Activated CD4-positive, alpha-beta T cell treated with anti-CD3 and anti-CD28 coated beads for 36 hours (primary cell): ENCODE data around the gene CD9. TPM values are rescaled to one million over a fixed set of nuclear protein-coding genes. Genes with fewer than 3 reads are reported as not detected.

ENCODE experiments used
- ATAC-seq: fragments of 200-7000 bp; cut with Tn5 transposase; one replicate; pipeline ENCODE4 v1.10.0; 2021; ENCODE audit warnings: mild to moderate bottlenecking, moderate library complexity
- CTCF ChIA-PET: fragments of 350-600 bp; sonication (Branson Sonifier 250); formaldehyde crosslinking; loops from one replicate; lab custom pipeline; 2021; ENCODE audit warnings: antibody characterized with exemption; lab: Charles Lee
- POLR2A ChIA-PET: fragments of 350-600 bp; sonication (Branson Sonifier 250); formaldehyde crosslinking; loops from one replicate; lab custom pipeline; 2021; ENCODE audit warnings: antibody characterized with exemption, inconsistent platforms; lab: Charles Lee
- DNase-seq: peaks from one replicate; pipeline ENCODE4 v3.0.0-alpha.2; 2020
- H3K27ac Mint-ChIP-seq: one replicate; pipeline ENCODE4 v1.8.0; 2021; ENCODE audit warnings: mixed read lengths
- H3K27me3 Mint-ChIP-seq: one replicate; pipeline ENCODE4 v1.8.0; 2021; ENCODE audit warnings: mixed read lengths
- H3K36me3 Mint-ChIP-seq: one replicate; pipeline ENCODE4 v1.8.0; 2021; ENCODE audit warnings: low read depth, mixed read lengths
- H3K4me1 Mint-ChIP-seq: one replicate; pipeline ENCODE4 v1.8.0; 2021; ENCODE audit warnings: mixed read lengths
- H3K4me3 Mint-ChIP-seq: one replicate; pipeline ENCODE4 v1.8.0; 2021; ENCODE audit warnings: mild to moderate bottlenecking, moderate library complexity, mixed read lengths
- H3K9me3 Mint-ChIP-seq: one replicate; pipeline ENCODE4 v1.8.0; 2021; ENCODE audit warnings: low read depth, mixed read lengths
- intact Hi-C, 2 experiments: fragments of 100-400 bp; cut with DNase I in 1 of 2; cut with micrococcal nuclease in 1 of 2; formaldehyde crosslinking; loops; one replicate each; pipeline versions ENCODE4 v1.14.2 to v1.15.1; 2022 to 2024; cut with DNase I, micrococcal nuclease
- total RNA-seq, 2 experiments: library from RNA; stranded (reverse); gene quantifications; one replicate each; pipeline ENCODE4 v1.2.3, GENCODE V29; 2021

Gene CD9
- total RNA-seq, 2 experiments from 2014 or later = 11.5 to 12.8 TPM

- H3K4me3 Mint-ChIP-seq = no peak overlapping the region
- ChIA-PET POLR2A (no interaction called here), CTCF (no interaction called here)
- DNase-seq (no peak), ATAC-seq (no peak)
- peaks cover 11% of the 10 kb centered on the region for H3K4me1 Mint-ChIP-seq
- peaks cover 2% of the 10 kb centered on the region for H3K27me3 Mint-ChIP-seq
- intact Hi-C loops = no loop called here
- no peaks in the 10 kb centered on the region for H3K36me3 Mint-ChIP-seq
- H3K9me3 Mint-ChIP-seq = no peaks in the 10 kb centered on the region
- no peak overlapping the region for H3K27ac Mint-ChIP-seq
These were observed 62.0 kb downstream of the CD9 start for GRCh38 chr12:6262211-6262610.

- Mint-ChIP-seq H3K27ac (no peak overlapping the region), H3K4me1 (peaks cover 15% of the 10 kb centered on the region), H3K36me3 (no peaks in the 10 kb centered on the region), H3K9me3 (no peaks in the 10 kb centered on the region), H3K27me3 (peaks cover 2% of the 10 kb centered on the region), H3K4me3 (no peak overlapping the region)
- ATAC-seq (no peak), DNase-seq (no peak)
- intact Hi-C loops = no loop called here
- ChIA-PET POLR2A (no interaction called here), CTCF (no interaction called here)
These were observed 62.4 kb downstream of the CD9 start for GRCh38 chr12:6262623-6263022.

GRCh38 chr12:6263931-6264330 lies 63.7 kb downstream of the CD9 start:
- ATAC-seq (no peak), DNase-seq (no peak)
- CTCF ChIA-PET = interaction anchor here (1.1 kb wide), 1 partner anchor 15 kb away, joined by 3 read pairs; no protein-coding TSS in a partner anchor
- POLR2A ChIA-PET = no interaction called here
- no peaks in the 10 kb centered on the region for H3K36me3 Mint-ChIP-seq
- H3K27me3 Mint-ChIP-seq = peaks cover 2% of the 10 kb centered on the region
- no peak overlapping the region for H3K4me3 Mint-ChIP-seq
- H3K4me1 Mint-ChIP-seq = peaks cover 17% of the 10 kb centered on the region
- intact Hi-C loops = no loop called here
- H3K9me3 Mint-ChIP-seq = no peaks in the 10 kb centered on the region
- no peak overlapping the region for H3K27ac Mint-ChIP-seq

DNA sequence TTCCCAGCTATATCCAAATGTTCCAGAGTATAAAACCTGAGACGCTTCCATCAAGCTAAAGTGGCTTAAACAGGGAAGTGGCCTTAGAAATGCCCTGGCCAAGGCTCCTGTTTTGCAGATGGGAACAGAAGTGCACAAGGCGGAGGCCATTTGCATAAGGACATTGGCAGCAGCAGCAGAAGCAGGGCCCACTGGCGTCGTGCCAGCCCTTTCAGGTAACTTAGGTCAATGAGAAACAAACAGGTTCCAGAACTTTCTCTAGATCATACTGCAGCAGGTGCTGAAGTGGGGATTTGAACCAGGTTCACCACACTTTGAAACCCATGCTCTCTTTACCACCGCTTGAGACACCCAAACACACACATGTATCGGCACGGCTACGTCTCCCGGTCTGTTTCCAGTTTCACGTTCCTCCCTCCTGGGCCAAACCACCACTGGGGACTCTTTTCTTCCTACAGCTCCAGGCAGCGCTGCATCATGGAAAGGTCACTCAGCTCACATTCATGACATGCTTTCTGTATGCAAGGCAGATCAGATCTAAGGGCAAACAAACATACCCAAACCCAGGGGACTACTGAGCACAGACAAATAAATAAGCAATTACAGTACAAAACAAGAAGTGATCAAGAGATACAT lies 64.3 kb downstream of the CD9 start:
- H3K27me3 Mint-ChIP-seq = peaks cover 2% of the 10 kb centered on the region
- H3K4me3 Mint-ChIP-seq = no peak overlapping the region
- H3K9me3 Mint-ChIP-seq = no peaks in the 10 kb centered on the region
- CTCF ChIA-PET = interaction anchor here (1.0 to 1.1 kb wide), 2 partner anchors 15 to 69 kb away, joined by 3 to 4 read pairs; no protein-coding TSS in a partner anchor
- DNase-seq = no peak
- ATAC-seq = no peak
- no peak overlapping the region for H3K27ac Mint-ChIP-seq
- peaks cover 17% of the 10 kb centered on the region for H3K4me1 Mint-ChIP-seq
- POLR2A ChIA-PET = interaction anchor here (0.7 kb wide), 1 partner anchor 120 kb away, joined by 3 read pairs; no protein-coding TSS in a partner anchor
- no peaks in the 10 kb centered on the region for H3K36me3 Mint-ChIP-seq
- intact Hi-C loops = no loop called here

- POLR2A ChIA-PET = interaction anchor here (0.7 kb wide), 1 partner anchor 120 kb away, joined by 3 read pairs; no protein-coding TSS in a partner anchor
- DNase-seq = no peak
- Mint-ChIP-seq H3K27ac (no peak overlapping the region), H3K9me3 (no peaks in the 10 kb centered on the region), H3K4me1 (peaks cover 17% of the 10 kb centered on the region), H3K4me3 (no peak overlapping the region), H3K36me3 (no peaks in the 10 kb centered on the region), H3K27me3 (peaks cover 2% of the 10 kb centered on the region)
- CTCF ChIA-PET = interaction anchor here (1.0 to 1.1 kb wide), 2 partner anchors 14 to 69 kb away, joined by 3 to 4 read pairs; no protein-coding TSS in a partner anchor
- intact Hi-C loops = no loop called here
- no peak for ATAC-seq
These were observed 64.8 kb downstream of the CD9 start for GRCh38 chr12:6265038-6265405.

GRCh38 chr12:6266541-6266966 lies 66.4 kb downstream of the CD9 start:
- Mint-ChIP-seq H3K27ac (no peak overlapping the region), H3K36me3 (no peaks in the 10 kb centered on the region), H3K9me3 (no peaks in the 10 kb centered on the region), H3K4me3 (no peak overlapping the region), H3K27me3 (peaks cover 2% of the 10 kb centered on the region), H3K4me1 (peaks cover 15% of the 10 kb centered on the region)
- intact Hi-C loops = no loop called here
- ChIA-PET POLR2A (no interaction called here), CTCF (interaction anchor here (0.8 to 3.4 kb wide), 5 partner anchors 12 to 277 kb away, joined by 3 to 18 read pairs (median 3); no protein-coding TSS in a partner anchor)
- ATAC-seq (no peak), DNase-seq (no peak)

DNA sequence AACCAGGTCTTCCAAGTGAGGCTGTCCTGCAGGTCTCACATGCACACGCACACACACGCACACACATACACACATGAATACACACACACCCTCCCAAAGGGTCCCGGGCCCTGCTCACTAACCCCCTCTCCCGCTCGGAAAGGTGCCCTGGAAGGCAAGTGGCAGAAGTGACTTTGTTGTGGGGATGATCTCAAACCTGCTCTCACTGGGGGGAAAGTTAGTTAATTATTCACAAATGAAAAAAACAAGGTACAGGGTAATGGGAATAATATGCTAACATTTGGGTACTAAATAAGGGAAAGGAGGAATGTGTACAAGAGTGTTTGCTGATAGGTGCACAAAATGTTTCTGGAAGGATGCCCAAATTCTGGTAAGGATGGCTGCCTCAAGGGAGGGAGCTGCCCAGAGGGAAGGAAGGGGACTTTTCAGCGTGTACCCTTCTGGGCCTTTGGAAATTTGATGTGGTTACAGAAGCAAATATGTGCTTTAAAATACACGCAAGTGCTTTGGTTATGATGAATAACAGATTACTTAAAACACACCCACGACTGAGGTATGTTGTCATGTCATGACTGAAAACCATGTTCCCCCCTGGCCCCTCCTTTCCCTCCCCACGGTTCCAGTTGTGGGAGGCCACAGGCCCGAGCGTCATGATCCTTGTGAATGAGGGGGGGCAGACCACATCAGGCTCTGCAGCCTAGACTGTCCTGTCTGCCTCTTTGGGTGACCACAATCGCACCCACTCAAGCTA lies 66.9 kb downstream of the CD9 start:
- intact Hi-C loops = loop anchor here (1.0 kb wide), 4 partner anchors 11 to 99 kb away; no protein-coding TSS in a partner anchor
- POLR2A ChIA-PET = no interaction called here
- Mint-ChIP-seq H3K27me3 (peaks cover 2% of the 10 kb centered on the region), H3K36me3 (no peaks in the 10 kb centered on the region), H3K4me3 (no peak overlapping the region), H3K9me3 (no peaks in the 10 kb centered on the region), H3K4me1 (peaks cover 15% of the 10 kb centered on the region), H3K27ac (peak overlapping the region; percentile 55)
- ATAC-seq = peak; percentile 87
- CTCF ChIA-PET = interaction anchor here (0.8 to 3.4 kb wide), 5 partner anchors 12 to 277 kb away, joined by 3 to 18 read pairs (median 3); no protein-coding TSS in a partner anchor
- peak; percentile 84 for DNase-seq

DNA sequence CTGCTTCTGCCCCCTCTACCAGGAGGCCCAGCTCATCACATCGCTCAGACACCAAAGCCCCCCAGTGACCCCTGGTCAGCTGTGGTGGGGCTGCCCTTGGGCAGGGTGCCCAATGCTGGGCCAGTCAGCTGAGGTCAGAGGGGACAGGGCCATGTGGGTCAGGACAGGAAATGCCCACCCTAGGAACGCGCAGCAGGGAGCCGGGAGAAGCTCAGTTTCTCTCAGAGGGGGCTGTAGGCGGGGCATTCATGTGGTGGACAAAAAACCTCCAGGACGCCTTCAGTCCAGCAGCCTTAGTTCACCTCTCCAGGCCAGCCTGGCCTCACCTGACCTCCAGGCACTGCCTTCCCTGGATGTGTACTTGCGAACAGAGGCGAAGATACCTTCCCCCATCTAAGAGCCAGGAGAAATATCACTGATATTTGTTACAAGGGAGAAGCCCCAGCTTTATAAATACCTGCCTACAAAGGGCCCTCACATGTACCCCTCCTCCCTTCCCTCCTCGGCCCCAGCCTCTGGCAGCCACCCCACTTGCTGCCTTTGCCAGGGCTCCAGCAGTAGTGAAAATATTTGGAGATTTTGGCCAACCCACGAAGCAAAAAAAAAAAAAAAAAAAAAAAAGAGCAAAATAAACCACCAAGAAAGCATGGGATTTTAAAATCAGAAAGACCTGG lies 68.4 kb downstream of the CD9 start:
- intact Hi-C loops = no loop called here
- ATAC-seq (no peak), DNase-seq (no peak)
- ChIA-PET CTCF (interaction anchor here (1.1 to 3.4 kb wide), 3 partner anchors 10 to 73 kb away, joined by 3 to 18 read pairs (median 4); no protein-coding TSS in a partner anchor), POLR2A (no interaction called here)
- peaks cover 2% of the 10 kb centered on the region for H3K27me3 Mint-ChIP-seq
- no peaks in the 10 kb centered on the region for H3K36me3 Mint-ChIP-seq
- H3K27ac Mint-ChIP-seq = no peak overlapping the region
- H3K4me3 Mint-ChIP-seq = no peak overlapping the region
- H3K9me3 Mint-ChIP-seq = no peaks in the 10 kb centered on the region
- H3K4me1 Mint-ChIP-seq = peaks cover 28% of the 10 kb centered on the region

- peaks cover 4% of the 10 kb centered on the region for H3K27me3 Mint-ChIP-seq
- no peak overlapping the region for H3K27ac Mint-ChIP-seq
- ATAC-seq = no peak
- no peaks in the 10 kb centered on the region for H3K36me3 Mint-ChIP-seq
- H3K4me3 Mint-ChIP-seq = no peak overlapping the region
- peaks cover 28% of the 10 kb centered on the region for H3K4me1 Mint-ChIP-seq
- intact Hi-C loops = no loop called here
- H3K9me3 Mint-ChIP-seq = no peaks in the 10 kb centered on the region
- no peak for DNase-seq
- POLR2A ChIA-PET = no interaction called here
- CTCF ChIA-PET = interaction anchor here (1.0 to 1.1 kb wide), 2 partner anchors 74 to 75 kb away, joined by 3 to 4 read pairs; no protein-coding TSS in a partner anchor
These were observed 69.8 kb downstream of the CD9 start for GRCh38 chr12:6269986-6270385.

GRCh38 chr12:6271281-6271680 lies 71.1 kb downstream of the CD9 start:
- Mint-ChIP-seq H3K4me1 (peaks cover 28% of the 10 kb centered on the region), H3K4me3 (no peak overlapping the region), H3K27ac (no peak overlapping the region), H3K27me3 (peaks cover 4% of the 10 kb centered on the region), H3K36me3 (no peaks in the 10 kb centered on the region), H3K9me3 (no peaks in the 10 kb centered on the region)
- ChIA-PET POLR2A (no interaction called here), CTCF (interaction anchor here (1.0 to 9.3 kb wide), 2 partner anchors 76 kb away, joined by 3 to 127 read pairs; no protein-coding TSS in a partner anchor)
- ATAC-seq (no peak), DNase-seq (no peak)
- intact Hi-C loops = no loop called here
